AG10803 (cell line): ENCODE measurements around the gene CCL18.
"Not testable (repeated sequence)": the region's sequence is repeated elsewhere in the genome, so short reads cannot be mapped to it uniquely, and the experiment has no call there.

Experiments used
- DNase-seq: peaks from one replicate; pipeline ENCODE4 v3.0.0; 2010; ENCODE audit warnings: low read depth
- H3K4me3 ChIP-seq: 2 replicates; pipeline ENCODE4 v1.5.1; 2011; ENCODE audit warnings: mild to moderate bottlenecking, low read length, control low read depth
- CTCF ChIP-seq: conservative IDR thresholded peaks from 2 replicates; pipeline ENCODE4 v1.5.1; 2011; ENCODE audit warnings: mild to moderate bottlenecking, low read length, control low read depth, inconsistent platforms

CCL18 gene

DNA sequence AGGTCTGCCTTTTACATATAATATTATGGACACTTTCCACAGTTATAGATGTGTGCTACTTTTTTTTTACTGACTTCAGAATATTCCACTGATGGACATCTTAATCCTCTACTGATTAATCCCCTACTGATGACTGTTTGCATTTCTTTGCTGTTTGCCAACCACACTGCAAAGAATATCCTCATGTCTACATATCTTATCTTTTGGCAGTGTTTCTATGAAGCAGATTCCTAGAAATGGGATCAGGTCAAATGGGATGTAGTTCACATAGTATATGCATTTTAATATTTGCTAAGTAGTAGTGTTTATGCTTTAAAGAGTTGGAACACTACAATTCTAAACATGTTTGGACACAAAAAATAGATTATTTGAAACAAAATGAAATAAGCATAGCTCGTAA lies 22.7 kb downstream of the CCL18 start:
- DNase-seq: no peak
- H3K4me3 ChIP-seq: no peak overlapping the region
- no peak for TF ChIP-seq CTCF

DNA sequence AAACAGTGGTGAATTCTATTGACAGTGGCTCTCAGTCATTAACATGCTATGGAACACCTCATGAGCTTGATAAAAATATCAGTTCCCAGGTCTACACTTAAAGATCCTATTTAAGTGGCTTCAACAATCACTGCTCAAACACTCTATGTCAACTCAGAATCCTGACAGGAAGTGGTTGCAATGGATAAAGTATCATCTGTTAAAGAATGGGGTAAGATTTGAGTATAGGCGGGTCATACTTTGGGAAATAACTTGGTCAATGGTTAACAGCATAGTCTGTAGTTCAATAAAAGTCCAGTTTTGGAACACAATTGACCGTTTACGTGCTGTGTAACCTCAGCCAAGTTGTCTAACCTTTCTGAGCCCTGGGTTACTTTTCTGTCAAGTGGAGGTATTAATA lies 23.4 kb downstream of the CCL18 start:
- not testable (repeated sequence) for H3K4me3 ChIP-seq, DNase-seq

GRCh38 chr17:36087897-36088572 lies 24.0 kb downstream of the CCL18 start:
- not testable (repeated sequence) for H3K4me3 ChIP-seq, DNase-seq

DNA sequence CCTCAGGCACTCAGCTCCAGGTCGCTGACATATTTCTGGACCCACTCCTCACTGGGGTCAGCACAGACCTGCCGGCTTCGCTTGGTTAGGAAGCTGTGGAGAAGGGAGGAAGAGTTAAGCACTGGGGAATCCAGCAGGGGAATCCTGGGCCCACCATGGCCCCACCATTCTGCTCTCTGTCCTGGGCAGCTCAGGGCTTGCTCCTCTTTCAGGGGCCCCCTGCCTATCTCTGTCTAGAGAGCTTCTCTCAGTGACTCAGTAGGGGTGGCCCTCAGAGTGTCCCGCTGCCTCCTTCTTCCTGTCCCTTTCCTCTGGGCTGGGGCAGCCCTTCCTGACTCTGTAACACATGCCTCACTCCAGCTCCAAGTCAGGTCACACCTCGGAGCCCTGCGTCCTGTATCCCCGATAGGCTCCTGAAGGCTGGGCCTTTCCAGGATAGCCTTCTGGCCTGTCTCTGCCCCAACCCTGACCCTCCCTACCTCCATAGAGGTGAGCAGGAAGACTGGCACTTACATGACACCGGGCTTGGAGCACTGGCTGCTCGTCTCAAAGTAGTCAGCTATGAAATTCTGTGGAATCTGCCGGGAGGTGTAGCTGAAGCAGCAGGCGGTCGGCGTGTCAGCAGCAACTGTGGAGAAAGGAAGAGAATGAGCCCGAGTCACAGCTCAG lies 24.7 kb downstream of the CCL18 start:
- DNase-seq: no peak
- TF ChIP-seq CTCF: no peak
- H3K4me3 ChIP-seq: no peak overlapping the region

- H3K4me3 ChIP-seq: no peak overlapping the region
- no peak for DNase-seq
- TF ChIP-seq CTCF: no peak
These were observed 25.3 kb downstream of the CCL18 start for GRCh38 chr17:36089339-36089865.

DNA sequence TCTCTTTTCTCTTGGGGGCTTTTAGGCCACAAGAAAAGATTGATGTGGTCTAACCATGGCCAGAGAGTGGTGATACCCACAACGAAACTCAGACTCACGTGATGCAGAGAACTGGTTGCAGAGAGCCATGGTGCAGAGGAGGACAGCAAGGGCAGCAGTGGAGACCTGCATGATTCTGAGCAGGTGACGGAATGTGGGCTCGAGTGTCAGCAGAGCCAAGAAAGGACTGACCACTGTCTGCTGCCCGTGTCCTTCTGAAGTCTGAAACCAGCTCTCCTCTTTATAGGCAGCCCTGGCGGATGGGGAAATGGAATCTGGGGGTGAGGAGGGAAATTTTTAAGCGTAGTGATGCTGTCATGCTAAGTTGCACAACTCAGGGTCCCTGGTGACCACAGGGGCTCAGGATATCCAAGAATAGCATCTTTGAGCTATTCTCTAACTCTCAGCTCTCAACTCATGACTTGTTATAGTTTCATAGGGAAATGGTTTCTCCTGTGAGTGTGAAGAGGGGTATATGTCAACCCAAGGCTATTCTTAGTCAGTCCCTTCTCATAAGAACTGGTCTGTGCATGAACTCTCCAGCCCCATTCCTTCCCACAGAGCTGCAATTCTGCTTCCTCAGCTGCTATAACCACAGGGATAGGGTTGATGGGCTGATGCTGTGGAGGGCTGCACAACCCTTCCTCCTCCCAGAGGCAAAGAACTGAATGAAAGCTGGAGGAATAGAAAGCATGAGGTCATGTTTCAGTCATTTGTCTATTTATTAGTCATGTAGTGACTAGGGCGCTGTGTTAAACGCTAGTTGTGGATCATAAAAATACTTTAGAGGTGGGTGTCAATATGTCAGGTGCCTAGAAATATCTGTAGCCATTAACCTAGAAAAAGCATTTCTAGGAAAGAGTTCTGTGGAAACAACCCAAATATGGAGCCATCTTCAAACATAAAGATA lies 26.1 kb downstream of the CCL18 start, which contains the start of gene CCL3:
TSS of gene CCL3 (minus strand) at position 256 of the 949 bp plus-strand sequence. CDS start at position 171, 85 bp downstream.
- no peak for TF ChIP-seq CTCF
- H3K4me3 ChIP-seq: no peak within 1 kb of the TSS
- no peak for DNase-seq

DNA sequence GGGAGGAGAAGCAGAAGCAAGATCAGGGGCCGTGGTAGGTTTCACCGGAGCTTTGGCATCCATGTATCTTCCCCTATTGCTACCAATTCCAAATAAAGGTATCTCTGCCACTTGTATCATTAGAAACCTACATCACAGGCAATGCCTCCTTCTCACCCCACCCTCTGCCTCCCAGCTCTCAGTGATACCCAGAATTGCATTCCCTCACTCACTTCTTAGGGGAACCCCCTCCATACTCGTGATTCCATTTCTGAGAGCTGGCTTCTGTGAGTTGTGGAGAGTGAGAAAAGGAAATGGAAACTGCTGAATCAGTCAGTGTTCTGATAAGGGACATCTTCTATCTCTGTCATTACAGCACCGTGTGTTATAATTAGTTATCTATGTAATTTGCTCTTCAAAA lies 28.2 kb downstream of the CCL18 start:
- DNase-seq: no peak
- H3K4me3 ChIP-seq: no peak overlapping the region
- TF ChIP-seq CTCF: no peak

GRCh38 chr17:36092715-36093114 lies 28.6 kb downstream of the CCL18 start:
- not testable (repeated sequence) for DNase-seq, H3K4me3 ChIP-seq
